Measurements from ENCODE around the gene SOX15. TPM values are rescaled to one million over a fixed set of nuclear protein-coding genes. Genes with fewer than 3 reads are reported as not detected.

The SOX15 gene
- total and polyA plus RNA-seq, 2 of the 13 experiments (the other 11 are each of a cell fraction or from before 2014, with no cell fraction given) = 0.07 to 0.18 TPM

DNA sequence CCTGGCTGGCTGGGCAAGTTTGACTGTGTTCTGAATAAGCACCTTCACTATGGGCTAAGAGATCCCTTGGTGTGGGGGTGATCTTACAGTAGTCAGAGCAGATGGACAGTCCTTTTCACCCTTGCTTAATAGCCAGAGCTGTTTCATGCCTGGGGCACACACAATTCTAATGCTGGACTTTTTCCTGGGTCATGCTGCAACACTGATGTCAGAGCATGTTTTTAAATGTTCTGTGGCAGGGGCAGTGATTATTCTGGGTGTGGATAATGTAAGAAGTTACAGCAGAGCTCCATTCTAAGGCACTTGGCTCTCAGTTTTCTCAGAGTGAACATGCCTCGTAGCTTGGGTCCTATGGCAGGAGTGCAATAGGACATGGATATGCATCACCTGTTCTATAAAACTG lies 14.4 kb downstream of the SOX15 start (continued):
- TF ChIP-seq ZNF576 (CRISPR knock-in tag; IDR thresholded peaks at IDR 0.05) (no peak), ATF7 (IDR thresholded peaks at IDR 0.05) (no peak), ATF7 (CRISPR knock-in tag; IDR thresholded peaks at IDR 0.05) (no peak), ZNF350 (CRISPR knock-in tag; IDR thresholded peaks at IDR 0.05; ENCODE audit: borderline replicate concordance, low read depth) (no peak), FOXP1 (IDR thresholded peaks at IDR 0.05) (no peak), FOXP1 (CRISPR knock-in tag; IDR thresholded peaks at IDR 0.05) (no peak), ZNF44 (CRISPR knock-in tag; IDR thresholded peaks at IDR 0.05) (no peak), POLR2AphosphoS5 (IDR thresholded peaks at IDR 0.05; ENCODE audit: low read depth, low read length) (peak; percentile 2), CREM (IDR thresholded peaks at IDR 0.05) (no peak), CREM (CRISPR knock-in tag; IDR thresholded peaks at IDR 0.05) (no peak), ELF3 (CRISPR knock-in tag; IDR thresholded peaks at IDR 0.05) (no peak), ZNF136 (CRISPR knock-in tag; IDR thresholded peaks at IDR 0.05; ENCODE audit: low read depth) (no peak), HDAC2 (CRISPR knock-in tag; IDR thresholded peaks at IDR 0.05) (no peak), ZGPAT (CRISPR knock-in tag; IDR thresholded peaks at IDR 0.05) (no peak), ASH2L (IDR thresholded peaks at IDR 0.05; ENCODE audit: insufficient read length, low read depth, low read length) (peak; percentile 4), ZNF484 (CRISPR knock-in tag; IDR thresholded peaks at IDR 0.05; ENCODE audit: borderline replicate concordance, low read depth) (no peak), ZNF746 (CRISPR knock-in tag; IDR thresholded peaks at IDR 0.05) (no peak), ELF4 (CRISPR knock-in tag; IDR thresholded peaks at IDR 0.05; ENCODE audit: borderline replicate concordance) (no peak)
- TF ChIP-seq, protein P1, sequence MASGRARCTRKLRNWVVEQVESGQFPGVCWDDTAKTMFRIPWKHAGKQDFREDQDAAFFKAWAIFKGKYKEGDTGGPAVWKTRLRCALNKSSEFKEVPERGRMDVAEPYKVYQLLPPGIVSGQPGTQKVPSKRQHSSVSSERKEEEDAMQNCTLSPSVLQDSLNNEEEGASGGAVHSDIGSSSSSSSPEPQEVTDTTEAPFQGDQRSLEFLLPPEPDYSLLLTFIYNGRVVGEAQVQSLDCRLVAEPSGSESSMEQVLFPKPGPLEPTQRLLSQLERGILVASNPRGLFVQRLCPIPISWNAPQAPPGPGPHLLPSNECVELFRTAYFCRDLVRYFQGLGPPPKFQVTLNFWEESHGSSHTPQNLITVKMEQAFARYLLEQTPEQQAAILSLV (CRISPR knock-in tag; IDR thresholded peaks at IDR 0.05; ENCODE audit: borderline replicate concordance) = no peak
- TF ChIP-seq, protein P2, sequence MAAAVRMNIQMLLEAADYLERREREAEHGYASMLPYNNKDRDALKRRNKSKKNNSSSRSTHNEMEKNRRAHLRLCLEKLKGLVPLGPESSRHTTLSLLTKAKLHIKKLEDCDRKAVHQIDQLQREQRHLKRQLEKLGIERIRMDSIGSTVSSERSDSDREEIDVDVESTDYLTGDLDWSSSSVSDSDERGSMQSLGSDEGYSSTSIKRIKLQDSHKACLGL (CRISPR knock-in tag; IDR thresholded peaks at IDR 0.05) = 0 out of 2 replicates have a peak, but pooled peaks have one; percentile 43

Measured in HepG2 (cell line).